IMR-90 (cell line): ENCODE measurements around the gene FICD. TPM values are rescaled to one million over a fixed set of nuclear protein-coding genes. Genes with fewer than 3 reads are reported as not detected.
A peak's percentile ranks its signal among the peaks of the same experiment; 100 is the strongest.

Experiments
- ATAC-seq: fragments of 200-7000 bp; cut with Tn5 transposase; 2 replicates; pipeline ENCODE4 v1.9.1; 2020; ENCODE audit warnings: low read depth, mild to moderate bottlenecking, moderate library complexity
- BruUV-seq: library from RNA; stranded (reverse); fragments of 400-500 nt; replicated peaks from 2 replicates; lab custom pipeline; 2021; lab: Mats Ljungman, UMichigan
- CTCF ChIA-PET: fragments of 300-600 bp; formaldehyde crosslinking; extraction: SDS; loops from one replicate; lab custom pipeline; 2021; ENCODE audit warnings: antibody characterized with exemption; lab: Yijun Ruan, JAX
- POLR2A ChIA-PET: fragments of 300-600 bp; sonication (Branson Sonifier 250); formaldehyde crosslinking; loops from one replicate; lab custom pipeline; 2022; ENCODE audit warnings: antibody characterized with exemption; ENCODE audit not compliant: unreplicated experiment; lab: Charles Lee
- DNase-seq: peaks from one replicate; pipeline ENCODE4 v3.0.0; 2013
- H2AFZ ChIP-seq: replicated peaks from 2 replicates; pipeline ENCODE3; 2013; ENCODE audit warnings: low read length, mild to moderate bottlenecking; ENCODE audit not compliant: poor library complexity
- H2AK5ac ChIP-seq: 2 replicates; pipeline ENCODE4 v1.6.1; 2013; ENCODE audit warnings: low read depth, low read length, inconsistent platforms
- H2AK9ac ChIP-seq: replicated peaks from 2 replicates; pipeline ENCODE3; 2013; ENCODE audit warnings: mild to moderate bottlenecking, low read depth, low read length, moderate library complexity; ENCODE audit not compliant: poor library complexity
- H2BK120ac ChIP-seq: 2 replicates; pipeline ENCODE4 v1.6.1; 2013; ENCODE audit warnings: low read depth, low read length, inconsistent platforms
- H2BK15ac ChIP-seq: 3 replicates; pipeline ENCODE4 v1.6.1; 2013; ENCODE audit warnings: low read depth, low read length, inconsistent platforms
- H2BK20ac ChIP-seq: 2 replicates; pipeline ENCODE4 v1.6.1; 2013; ENCODE audit warnings: low read depth, mild to moderate bottlenecking, inconsistent platforms, low read length, moderate library complexity
- H2BK5ac ChIP-seq: 2 replicates; pipeline ENCODE4 v1.6.1; 2013; ENCODE audit warnings: mild to moderate bottlenecking, low read depth, low read length, inconsistent platforms; ENCODE audit not compliant: poor library complexity, severe bottlenecking
- H3K14ac ChIP-seq: replicated peaks from 2 replicates; pipeline ENCODE4 v1.6.1; 2013; ENCODE audit warnings: low read depth, low read length, inconsistent platforms
- H3K18ac ChIP-seq: 2 replicates; pipeline ENCODE4 v1.6.1; 2013; ENCODE audit warnings: low read depth, low read length, control low read depth
- H3K23ac ChIP-seq: 2 replicates; pipeline ENCODE4 v1.6.1; 2013; ENCODE audit warnings: low read depth, low read length, inconsistent platforms
- H3K27ac ChIP-seq: 2 replicates; pipeline ENCODE4 v1.5.1; 2013; ENCODE audit warnings: mild to moderate bottlenecking, control low read depth, low read length; ENCODE audit not compliant: insufficient read depth
- H3K27me3 ChIP-seq: 2 replicates; pipeline ENCODE4 v1.6.1; 2013; ENCODE audit warnings: low read length; ENCODE audit not compliant: control insufficient read depth, insufficient read depth
- H3K36me3 ChIP-seq: 2 replicates; pipeline ENCODE4 v1.6.1; 2013; ENCODE audit warnings: low read length, mixed read lengths; ENCODE audit not compliant: control insufficient read depth, insufficient read depth
- H3K4ac ChIP-seq: 2 replicates; pipeline ENCODE4 v1.6.1; 2013; ENCODE audit warnings: low read depth, low read length, inconsistent platforms
- H3K4me1 ChIP-seq: 2 replicates; pipeline ENCODE4 v1.6.1; 2013; ENCODE audit warnings: low read length, mixed read lengths; ENCODE audit not compliant: control insufficient read depth, insufficient read depth
- H3K4me2 ChIP-seq: 2 replicates; pipeline ENCODE4 v1.6.1; 2013; ENCODE audit warnings: low read depth, mild to moderate bottlenecking, control low read depth, low read length, moderate library complexity
- H3K4me3 ChIP-seq: 2 replicates; pipeline ENCODE4 v1.5.1; 2013; ENCODE audit warnings: low read depth, mild to moderate bottlenecking, control low read depth, low read length, moderate library complexity; ENCODE audit not compliant: insufficient read depth
- H3K56ac ChIP-seq: 2 replicates; pipeline ENCODE4 v1.6.1; 2013; ENCODE audit warnings: low read length, inconsistent platforms; ENCODE audit not compliant: insufficient read depth; ENCODE audit errors: extremely low read depth
- H3K79me1 ChIP-seq, 2 experiments: 2 replicates each; pipeline ENCODE4 v1.6.1; 2013; ENCODE audit warnings: low read length in 2 of 2, inconsistent platforms in 1 of 2, low read depth in 1 of 2
- H3K9ac ChIP-seq: 2 replicates; pipeline ENCODE4 v1.6.1; 2013; ENCODE audit warnings: low read depth, low read length, control low read depth
- H3K9me1 ChIP-seq: 2 replicates; pipeline ENCODE4 v1.6.1; 2013; ENCODE audit warnings: low read length, inconsistent platforms; ENCODE audit not compliant: insufficient read depth
- H3K9me3 ChIP-seq: 2 replicates; pipeline ENCODE4 v1.6.1; 2013; ENCODE audit warnings: low read length; ENCODE audit not compliant: control insufficient read depth, insufficient read depth
- H4K20me1 ChIP-seq: 2 replicates; pipeline ENCODE4 v1.6.1; 2013; ENCODE audit warnings: low read length, inconsistent platforms; ENCODE audit not compliant: insufficient read depth
- H4K5ac ChIP-seq: 2 replicates; pipeline ENCODE4 v1.6.1; 2013; ENCODE audit warnings: mild to moderate bottlenecking, low read depth, low read length, control low read depth
- H4K8ac ChIP-seq, 2 experiments: 2 replicates each; pipeline ENCODE4 v1.6.1; 2013; ENCODE audit warnings: low read depth in 2 of 2, low read length in 2 of 2, control low read depth in 1 of 2, inconsistent platforms in 1 of 2
- H4K91ac ChIP-seq: 2 replicates; pipeline ENCODE4 v1.6.1; 2013; ENCODE audit warnings: low read depth, low read length, inconsistent platforms; ENCODE audit not compliant: insufficient read depth
- CHD1 ChIP-seq: IDR thresholded peaks from 2 replicates; pipeline ENCODE4 v1.6.1; 2012; ENCODE audit warnings: low read depth, low read length, improper control_type of control experiment
- CTCF ChIP-seq: conservative IDR thresholded peaks from 2 replicates; pipeline ENCODE4 v1.5.1; 2012; ENCODE audit warnings: mild to moderate bottlenecking, low read depth, low read length, improper control_type of control experiment
- ELK1 ChIP-seq: fragments of 150-350 bp; IDR thresholded peaks from 2 replicates; pipeline ENCODE4 v1.6.1; 2016; ENCODE audit warnings: low read depth, mild to moderate bottlenecking, low read length, moderate library complexity, borderline replicate concordance
- FOS ChIP-seq: fragments of 150-350 bp; IDR thresholded peaks from 2 replicates; pipeline ENCODE4 v1.6.1; 2016; ENCODE audit warnings: low read depth, low read length
- MXI1 ChIP-seq: IDR thresholded peaks from 2 replicates; pipeline ENCODE4 v1.6.1; 2012; ENCODE audit warnings: low read depth, mild to moderate bottlenecking, low read length, moderate library complexity, borderline replicate concordance
- NFE2L2 ChIP-seq: fragments of 150-350 bp; IDR thresholded peaks from 2 replicates; pipeline ENCODE4 v1.6.1; 2016; ENCODE audit warnings: low read depth, mild to moderate bottlenecking, low read length
- RAD21 ChIP-seq: IDR thresholded peaks from 2 replicates; pipeline ENCODE4 v1.6.1; 2012; ENCODE audit warnings: low read length, improper control_type of control experiment
- RCOR1 ChIP-seq: IDR thresholded peaks from 2 replicates; pipeline ENCODE4 v1.6.1; 2012; ENCODE audit warnings: mild to moderate bottlenecking, low read length, improper control_type of control experiment; ENCODE audit not compliant: insufficient replicate concordance
- RFX5 ChIP-seq: IDR thresholded peaks from 2 replicates; pipeline ENCODE4 v1.8.0; 2012; ENCODE audit warnings: low read depth, mild to moderate bottlenecking, low read length, moderate library complexity
- SMC3 ChIP-seq: fragments of 150-350 bp; IDR thresholded peaks from 2 replicates; pipeline ENCODE4 v1.6.1; 2016; ENCODE audit warnings: low read depth, mild to moderate bottlenecking, antibody characterized with exemption, low read length, moderate library complexity
- WGBS, 2 experiments: methylation state at CpG; one replicate each; pipeline versions ENCODE4 v1.1.5 to v1.1.7; 2013; ENCODE audit warnings: missing lambda C conversion rate in 2 of 2; ENCODE audit not compliant: insufficient read length in 1 of 2; ENCODE audit errors: extremely low coverage in 2 of 2; 5-methylcytosine and 5-hydroxymethylcytosine counted together
- dilution Hi-C: fragments of 300-500 bp; cut with HindIII; formaldehyde crosslinking; loops from one replicate; pipeline ENCODE4 v1.14.3; 2018; ENCODE audit warnings: low sequenced_read_pairs; ENCODE audit not compliant: unreplicated experiment
- in situ Hi-C: fragments of 300-500 bp; cut with MboI; formaldehyde crosslinking; loops from 3 replicates; pipeline ENCODE4 v1.14.3; 2019; ENCODE audit warnings: low sequenced_read_pairs, inconsistent platforms, mixed read lengths
- intact Hi-C: fragments of 100-400 bp; cut with micrococcal nuclease; formaldehyde crosslinking; loops from 2 replicates; pipeline ENCODE4 v1.10.0; 2022
- polyA plus RNA-seq, 3 experiments: library from polyadenylated mRNA; depleted of rRNA; stranded (reverse); fragments of >200 nt; gene quantifications; 2 replicates each; pipeline ENCODE4 v1.2.3, GENCODE V29; 2012; ENCODE audit warnings: low replicate concordance in 1 of 3
- total RNA-seq: library from RNA; depleted of rRNA; stranded (reverse); fragments of >200 nt; gene quantifications from 2 replicates; pipeline ENCODE4 v1.2.3, GENCODE V29; 2012

Gene FICD
- total and polyA plus RNA-seq, 2 of the 4 experiments (the other 2 are of a cell fraction), result 4.0 to 11.3 TPM

- dilution Hi-C loops (no loop called here), intact Hi-C loops (no loop called here), in situ Hi-C loops (no loop called here)
- Histone ChIP-seq H3K4ac (no peak overlapping the region), H3K4me1 (no peaks in the 10 kb centered on the region), H4K8ac (no peak overlapping the region), H4K20me1 (no peaks in the 10 kb centered on the region), H2AK5ac (no peak overlapping the region), H3K23ac (no peak overlapping the region), H4K91ac (no peak overlapping the region), H3K36me3 (no peaks in the 10 kb centered on the region), H2BK120ac (no peak overlapping the region), H3K9ac (no peak overlapping the region), H3K9me1 (peaks cover 2% of the 10 kb centered on the region; the same call in 1 of the 2 replicates), H3K18ac (no peak overlapping the region), H3K27me3 (no peaks in the 10 kb centered on the region; the same call in 1 of the 2 replicates), H3K9me3 (no peaks in the 10 kb centered on the region), H3K27ac (no peak overlapping the region), H2BK20ac (no peak overlapping the region), H3K14ac (no peak overlapping the region), H2AK9ac (no peak overlapping the region), H2BK15ac (no peak overlapping the region), H3K4me3 (no peak overlapping the region), H2AFZ (no peak overlapping the region), H2BK5ac (no peak overlapping the region), H4K5ac (no peak overlapping the region), H3K4me2 (no peak overlapping the region), H3K79me1 (no peaks in the 10 kb centered on the region), H3K56ac (no peak overlapping the region)
- peak; percentile 12 for DNase-seq
- BruUV-seq, result no TSS peak
- CTCF ChIA-PET, result no interaction called here
- no CpG with 5 or more reads among the region's 1 CpG for WGBS, 2 experiments
- TF ChIP-seq RCOR1 (no peak), RFX5 (no peak), FOS (no peak), MXI1 (no peak), ELK1 (no peak), NFE2L2 (no peak), SMC3 (no peak), CHD1 (no peak), CTCF (peak; percentile 50), RAD21 (peak; percentile 37; the same call in 1 of the 2 replicates)
- ATAC-seq, result no peak
- POLR2A ChIA-PET, result no interaction called here
These were observed 20.0 kb upstream of the FICD start for GRCh38 chr12:108495054-108495453.
